ENCODE results near the gene GINS1.

- no peak for TF ChIP-seq GATA2 (IDR thresholded peaks at IDR 0.05; ENCODE audit: low read depth, low read length)
- no peak for TF ChIP-seq GATA3 (IDR thresholded peaks at IDR 0.05; ENCODE audit: low read depth, low read length)
Measured at GRCh38 chr20:25378189-25378883, 29.1 kb upstream of the GINS1 start.
